Fibroblast of villous mesenchyme (primary cell): ENCODE measurements around the gene ASGR1. TPM values are rescaled to one million over a fixed set of nuclear protein-coding genes. Genes with fewer than 3 reads are reported as not detected.
A peak's percentile ranks its signal among the peaks of the same experiment; 100 is the strongest.

Experiments used
- DNase-seq: peaks from one replicate; pipeline ENCODE4 v3.0.0-alpha.2; 2010; ENCODE audit warnings: low read depth
- H3K4me3 ChIP-seq: 2 replicates; pipeline ENCODE4 v1.5.1; 2011; ENCODE audit warnings: low read depth, mild to moderate bottlenecking, low read length
- total RNA-seq: library from RNA; depleted of rRNA; stranded (reverse); fragments of >200 nt; gene quantifications from 2 replicates; pipeline ENCODE4 v1.2.3, GENCODE V29; 2012
- TF ChIP-seq, protein P1 (sequence below): IDR thresholded peaks from 2 replicates; pipeline ENCODE4 v1.5.1; 2012; ENCODE audit warnings: low read depth, mild to moderate bottlenecking, low read length; ENCODE audit not compliant: insufficient read depth

ASGR1 gene
- total RNA-seq, 1 donor = 0.43 TPM

DNA sequence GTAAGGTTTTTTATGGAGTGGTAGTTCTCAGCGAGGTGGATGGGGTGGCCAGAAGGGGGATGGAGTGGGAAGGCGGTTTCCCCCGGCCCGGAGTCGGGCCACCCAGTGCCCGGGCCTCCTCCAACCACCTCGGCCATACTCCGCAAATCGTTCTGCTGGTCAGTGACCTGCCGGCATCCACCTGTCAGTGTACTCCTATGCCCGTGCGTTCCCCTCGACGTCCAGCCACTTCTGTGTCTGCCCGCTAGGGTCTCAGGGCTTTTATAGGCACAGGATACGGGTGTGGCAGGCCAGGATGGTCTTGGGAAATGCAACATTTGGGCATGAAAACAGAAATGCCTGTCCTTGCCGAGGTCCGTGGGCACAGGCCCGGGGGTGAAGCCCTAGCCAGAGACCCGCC is 45.3 kb downstream of the ASGR1 start:
- DNase-seq = no peak
- H3K4me3 ChIP-seq = no peak overlapping the region
- TF ChIP-seq, protein P1, sequence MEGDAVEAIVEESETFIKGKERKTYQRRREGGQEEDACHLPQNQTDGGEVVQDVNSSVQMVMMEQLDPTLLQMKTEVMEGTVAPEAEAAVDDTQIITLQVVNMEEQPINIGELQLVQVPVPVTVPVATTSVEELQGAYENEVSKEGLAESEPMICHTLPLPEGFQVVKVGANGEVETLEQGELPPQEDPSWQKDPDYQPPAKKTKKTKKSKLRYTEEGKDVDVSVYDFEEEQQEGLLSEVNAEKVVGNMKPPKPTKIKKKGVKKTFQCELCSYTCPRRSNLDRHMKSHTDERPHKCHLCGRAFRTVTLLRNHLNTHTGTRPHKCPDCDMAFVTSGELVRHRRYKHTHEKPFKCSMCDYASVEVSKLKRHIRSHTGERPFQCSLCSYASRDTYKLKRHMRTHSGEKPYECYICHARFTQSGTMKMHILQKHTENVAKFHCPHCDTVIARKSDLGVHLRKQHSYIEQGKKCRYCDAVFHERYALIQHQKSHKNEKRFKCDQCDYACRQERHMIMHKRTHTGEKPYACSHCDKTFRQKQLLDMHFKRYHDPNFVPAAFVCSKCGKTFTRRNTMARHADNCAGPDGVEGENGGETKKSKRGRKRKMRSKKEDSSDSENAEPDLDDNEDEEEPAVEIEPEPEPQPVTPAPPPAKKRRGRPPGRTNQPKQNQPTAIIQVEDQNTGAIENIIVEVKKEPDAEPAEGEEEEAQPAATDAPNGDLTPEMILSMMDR = no peak

DNA sequence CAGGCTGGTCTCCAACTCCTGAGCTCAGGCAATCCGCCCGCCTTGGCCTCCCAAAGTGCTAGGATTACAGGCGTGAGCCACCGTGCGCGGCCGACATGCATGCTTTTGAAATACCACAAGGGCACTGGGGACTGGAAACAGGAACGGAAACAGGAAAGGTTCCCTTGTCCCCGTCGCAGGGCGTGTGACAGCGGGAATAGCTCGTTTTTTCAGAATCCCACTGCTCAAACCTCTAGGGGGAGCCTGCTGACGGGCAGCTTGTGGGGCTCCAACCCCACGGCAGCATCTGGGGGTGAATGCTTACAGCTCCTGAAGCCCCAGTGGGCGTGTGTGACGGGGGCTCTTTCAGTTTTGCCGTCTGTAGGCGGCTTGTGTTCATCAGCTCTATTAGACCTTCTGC is 45.7 kb downstream of the ASGR1 start:
- TF ChIP-seq, protein P1 = peak; percentile 44
- no peak overlapping the region for H3K4me3 ChIP-seq
- no peak for DNase-seq

DNA sequence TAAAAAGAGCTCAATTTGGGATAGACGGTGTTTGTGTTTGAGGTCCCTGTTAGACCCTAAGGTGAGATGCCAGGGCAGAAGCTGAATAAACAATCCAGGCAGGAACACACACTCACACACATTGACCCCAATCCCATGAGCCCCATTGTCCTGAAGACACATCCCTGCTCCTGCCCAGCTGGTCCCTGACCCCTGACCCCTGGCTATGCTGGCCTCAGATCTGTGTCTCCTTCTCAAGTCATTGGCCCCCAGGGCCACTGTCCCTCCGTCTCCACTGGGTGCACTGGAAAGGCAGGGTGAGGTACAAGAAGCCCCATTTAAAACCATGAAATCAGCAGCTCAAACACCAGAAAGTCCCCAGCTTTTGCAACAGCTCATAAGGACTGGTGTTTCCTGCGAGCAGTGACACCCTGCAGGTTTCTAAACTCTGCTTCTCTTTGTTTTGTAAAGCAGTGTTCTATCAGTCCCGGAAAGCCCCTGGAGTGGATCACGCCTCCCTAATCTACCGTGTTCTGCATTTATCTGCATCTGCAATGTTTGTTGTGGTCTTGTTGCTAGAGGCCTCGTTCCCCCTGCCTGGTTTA is 46.6 kb downstream of the ASGR1 start:
- DNase-seq = no peak
- TF ChIP-seq, protein P1 = no peak
- no peak overlapping the region for H3K4me3 ChIP-seq

DNA sequence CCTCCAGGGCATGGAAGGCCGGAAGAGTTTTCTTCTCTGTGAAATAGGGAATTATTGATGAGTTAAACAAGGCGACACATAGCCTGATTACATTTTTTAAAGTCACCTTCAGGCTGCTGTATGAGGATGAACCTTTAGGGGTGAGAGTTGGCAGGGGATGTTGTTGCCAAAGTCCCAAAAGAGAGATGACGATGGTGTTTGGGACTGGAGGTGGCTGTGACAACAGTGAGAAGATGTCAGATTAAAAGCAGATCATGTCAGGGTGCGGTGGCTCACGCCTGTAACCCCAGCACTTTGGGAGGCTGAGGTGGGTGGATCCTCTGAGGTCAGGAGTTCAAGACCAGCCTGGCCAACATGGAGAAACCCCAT is 47.8 kb downstream of the ASGR1 start:
- DNase-seq = no peak
- TF ChIP-seq, protein P1 = no peak
- H3K4me3 ChIP-seq = no peak overlapping the region

DNA sequence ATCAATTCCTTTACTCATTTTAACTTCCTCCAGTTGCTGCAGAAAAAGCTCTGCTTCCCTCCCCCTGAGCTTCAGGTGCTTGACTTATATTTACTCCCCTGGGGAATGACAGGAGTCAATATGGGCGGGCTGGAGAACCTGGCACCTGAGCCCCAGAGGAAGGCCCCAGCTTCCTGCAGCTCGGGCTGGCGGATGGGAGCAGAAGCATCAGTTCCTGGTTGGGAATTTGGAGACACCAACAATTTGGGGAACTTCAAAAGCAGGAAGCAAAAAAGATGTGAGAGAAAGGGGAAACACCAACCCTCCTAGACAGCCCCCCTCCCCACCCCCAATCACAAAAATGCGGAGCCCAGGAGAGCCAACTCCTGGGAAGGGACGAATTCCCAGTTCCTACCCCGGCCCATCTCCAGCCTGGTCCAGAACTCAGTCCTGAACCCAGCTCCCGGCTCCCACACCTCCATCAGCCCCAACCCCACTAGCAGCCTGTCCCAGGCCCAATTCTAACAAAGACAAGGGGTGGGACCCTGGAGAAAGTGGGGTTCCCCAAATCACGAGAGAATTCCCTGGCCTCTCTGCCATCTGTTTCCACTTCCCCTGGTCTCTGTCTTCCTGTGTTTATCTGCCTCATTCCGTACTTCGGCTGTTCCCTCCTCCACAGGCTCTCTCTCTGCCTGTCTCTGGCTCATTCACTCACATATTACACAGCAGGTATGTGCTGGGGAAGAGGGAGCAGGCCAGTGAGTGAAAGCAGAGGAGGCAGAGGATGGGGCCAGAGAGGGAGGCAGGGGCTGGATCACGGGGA is 48.3 kb downstream of the ASGR1 start:
- DNase-seq = no peak
- TF ChIP-seq, protein P1 = no peak
- H3K4me3 ChIP-seq = no peak overlapping the region

DNA sequence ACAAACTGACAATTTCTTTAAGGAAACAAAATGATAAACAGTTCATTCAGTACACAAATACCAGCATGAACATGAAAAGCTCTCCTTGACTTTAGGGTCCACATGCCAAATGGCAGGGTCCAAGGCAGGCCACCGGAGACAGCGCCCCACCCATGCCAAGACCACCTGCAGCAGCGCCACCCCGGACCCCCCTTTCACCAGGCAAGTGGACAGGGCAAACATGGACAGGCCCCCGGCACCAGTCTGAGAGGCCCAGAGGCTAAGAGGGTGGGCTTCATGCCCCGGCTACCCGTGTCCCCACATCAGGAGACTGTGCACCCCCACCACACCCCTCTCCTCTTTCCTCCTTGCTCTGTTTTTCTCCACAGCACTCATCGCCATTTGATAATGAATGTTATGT is 49.9 kb downstream of the ASGR1 start:
- TF ChIP-seq, protein P1 = no peak
- no peak overlapping the region for H3K4me3 ChIP-seq
- DNase-seq = no peak
